Neural cell (in vitro differentiated cells): Measurements from ENCODE around the gene ENG.

ENCODE experiments used
- EP300 ChIP-seq: fragments of 450-650 bp; conservative IDR thresholded peaks from 2 replicates; pipeline ENCODE4 v1.6.1; 2014; ENCODE audit warnings: antibody characterized with exemption, mild to moderate bottlenecking, moderate library complexity; ENCODE audit not compliant: poor library complexity, severe bottlenecking
- EZH2 ChIP-seq: fragments of 200-600, 300-800 bp; shearing (Covaris generic), sonication (generic); IDR thresholded peaks from 2 replicates; pipeline ENCODE4 v1.6.1; 2014; ENCODE audit warnings: antibody characterized with exemption, low read length, borderline replicate concordance, mild to moderate bottlenecking; ENCODE audit not compliant: insufficient read depth, poor library complexity, severe bottlenecking
- MXI1 ChIP-seq: fragments of 450-650 bp; conservative IDR thresholded peaks from 2 replicates; pipeline ENCODE4 v1.6.1; 2014; ENCODE audit warnings: antibody characterized with exemption, mild to moderate bottlenecking; ENCODE audit not compliant: poor library complexity, severe bottlenecking
- POLR2AphosphoS5 ChIP-seq: IDR thresholded peaks from 2 replicates; pipeline ENCODE4 v1.6.1; 2012
- RAD21 ChIP-seq: fragments of 450-650 bp; conservative IDR thresholded peaks from 2 replicates; pipeline ENCODE4 v1.6.1; 2014; ENCODE audit warnings: antibody characterized with exemption, mild to moderate bottlenecking, moderate library complexity
- TAF1 ChIP-seq: IDR thresholded peaks from 2 replicates; pipeline ENCODE4 v1.6.1; 2012; ENCODE audit warnings: low read depth
- TF ChIP-seq, protein P1 (sequence below): fragments of 450-650 bp; IDR thresholded peaks from 2 replicates; pipeline ENCODE4 v1.5.1; 2014; ENCODE audit warnings: antibody characterized with exemption, mild to moderate bottlenecking, moderate library complexity; ENCODE audit not compliant: poor library complexity, severe bottlenecking
- TF ChIP-seq, protein P2 (sequence below): IDR thresholded peaks from 2 replicates; pipeline ENCODE4 v1.6.1; 2012; ENCODE audit warnings: borderline replicate concordance

GRCh38 chr9:127863191-127863621, 8.7 kb upstream of the ENG start:
- TF ChIP-seq EZH2 (no peak), EP300 (no peak), RAD21 (no peak), POLR2AphosphoS5 (no peak), TAF1 (no peak), MXI1 (no peak)
- TF ChIP-seq, protein P1, sequence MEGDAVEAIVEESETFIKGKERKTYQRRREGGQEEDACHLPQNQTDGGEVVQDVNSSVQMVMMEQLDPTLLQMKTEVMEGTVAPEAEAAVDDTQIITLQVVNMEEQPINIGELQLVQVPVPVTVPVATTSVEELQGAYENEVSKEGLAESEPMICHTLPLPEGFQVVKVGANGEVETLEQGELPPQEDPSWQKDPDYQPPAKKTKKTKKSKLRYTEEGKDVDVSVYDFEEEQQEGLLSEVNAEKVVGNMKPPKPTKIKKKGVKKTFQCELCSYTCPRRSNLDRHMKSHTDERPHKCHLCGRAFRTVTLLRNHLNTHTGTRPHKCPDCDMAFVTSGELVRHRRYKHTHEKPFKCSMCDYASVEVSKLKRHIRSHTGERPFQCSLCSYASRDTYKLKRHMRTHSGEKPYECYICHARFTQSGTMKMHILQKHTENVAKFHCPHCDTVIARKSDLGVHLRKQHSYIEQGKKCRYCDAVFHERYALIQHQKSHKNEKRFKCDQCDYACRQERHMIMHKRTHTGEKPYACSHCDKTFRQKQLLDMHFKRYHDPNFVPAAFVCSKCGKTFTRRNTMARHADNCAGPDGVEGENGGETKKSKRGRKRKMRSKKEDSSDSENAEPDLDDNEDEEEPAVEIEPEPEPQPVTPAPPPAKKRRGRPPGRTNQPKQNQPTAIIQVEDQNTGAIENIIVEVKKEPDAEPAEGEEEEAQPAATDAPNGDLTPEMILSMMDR = no peak
- TF ChIP-seq, protein P2, sequence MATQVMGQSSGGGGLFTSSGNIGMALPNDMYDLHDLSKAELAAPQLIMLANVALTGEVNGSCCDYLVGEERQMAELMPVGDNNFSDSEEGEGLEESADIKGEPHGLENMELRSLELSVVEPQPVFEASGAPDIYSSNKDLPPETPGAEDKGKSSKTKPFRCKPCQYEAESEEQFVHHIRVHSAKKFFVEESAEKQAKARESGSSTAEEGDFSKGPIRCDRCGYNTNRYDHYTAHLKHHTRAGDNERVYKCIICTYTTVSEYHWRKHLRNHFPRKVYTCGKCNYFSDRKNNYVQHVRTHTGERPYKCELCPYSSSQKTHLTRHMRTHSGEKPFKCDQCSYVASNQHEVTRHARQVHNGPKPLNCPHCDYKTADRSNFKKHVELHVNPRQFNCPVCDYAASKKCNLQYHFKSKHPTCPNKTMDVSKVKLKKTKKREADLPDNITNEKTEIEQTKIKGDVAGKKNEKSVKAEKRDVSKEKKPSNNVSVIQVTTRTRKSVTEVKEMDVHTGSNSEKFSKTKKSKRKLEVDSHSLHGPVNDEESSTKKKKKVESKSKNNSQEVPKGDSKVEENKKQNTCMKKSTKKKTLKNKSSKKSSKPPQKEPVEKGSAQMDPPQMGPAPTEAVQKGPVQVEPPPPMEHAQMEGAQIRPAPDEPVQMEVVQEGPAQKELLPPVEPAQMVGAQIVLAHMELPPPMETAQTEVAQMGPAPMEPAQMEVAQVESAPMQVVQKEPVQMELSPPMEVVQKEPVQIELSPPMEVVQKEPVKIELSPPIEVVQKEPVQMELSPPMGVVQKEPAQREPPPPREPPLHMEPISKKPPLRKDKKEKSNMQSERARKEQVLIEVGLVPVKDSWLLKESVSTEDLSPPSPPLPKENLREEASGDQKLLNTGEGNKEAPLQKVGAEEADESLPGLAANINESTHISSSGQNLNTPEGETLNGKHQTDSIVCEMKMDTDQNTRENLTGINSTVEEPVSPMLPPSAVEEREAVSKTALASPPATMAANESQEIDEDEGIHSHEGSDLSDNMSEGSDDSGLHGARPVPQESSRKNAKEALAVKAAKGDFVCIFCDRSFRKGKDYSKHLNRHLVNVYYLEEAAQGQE = no peak
